NCI-H146 treated with DMSO at 0.1 percent for 48 hours (cell line): ENCODE results near the gene ARRDC3.

Experiments
- DNase-seq: peaks from one replicate; lab custom pipeline; 2025; ENCODE audit not compliant: unreplicated experiment; lab: John Stamatoyannopoulos, UW

The ARRDC3 gene

DNA sequence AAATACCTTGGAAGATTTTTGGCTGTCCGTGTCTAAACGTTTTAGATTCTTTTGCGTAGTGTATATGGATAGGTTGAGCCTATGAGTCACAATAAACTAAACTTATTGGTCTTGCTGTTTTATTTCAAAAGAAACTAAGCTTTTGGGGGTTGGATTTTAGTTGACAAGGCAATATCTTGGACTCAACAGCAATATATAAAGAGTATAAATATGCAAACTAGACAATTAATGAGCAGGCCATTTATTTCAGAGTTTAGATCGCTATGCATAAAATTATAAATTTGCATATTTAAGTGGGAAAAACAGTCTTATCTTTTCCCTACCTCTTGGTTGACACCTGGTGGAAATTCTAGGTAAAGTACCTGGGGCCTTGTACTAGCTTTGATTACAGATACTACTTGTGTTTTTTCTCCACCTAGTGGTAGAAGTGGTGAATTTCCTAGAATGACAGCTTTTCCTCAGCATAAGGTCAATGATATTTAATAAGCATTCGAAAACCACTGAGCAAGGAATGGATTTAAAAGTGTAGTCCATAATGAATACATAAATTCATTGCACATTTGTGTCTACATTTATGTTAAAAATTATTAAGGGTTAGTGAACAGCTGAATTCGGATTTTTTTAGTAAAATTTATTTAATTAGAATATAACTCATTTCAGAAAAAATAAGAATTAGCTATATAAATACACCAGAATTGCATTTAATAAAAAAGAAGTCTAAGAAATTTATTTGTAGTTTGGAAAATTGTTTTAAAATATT is 1.7 kb upstream of the ARRDC3 start:
- peak; percentile 86 for DNase-seq

- peak; percentile 54 for DNase-seq
Observed at GRCh38 chr5:91383956-91384300, 811 bp upstream of the ARRDC3 start.

- DNase-seq = peak; percentile 48
Observed at GRCh38 chr5:91382530-91383026, 539 bp downstream of the ARRDC3 start.

DNA sequence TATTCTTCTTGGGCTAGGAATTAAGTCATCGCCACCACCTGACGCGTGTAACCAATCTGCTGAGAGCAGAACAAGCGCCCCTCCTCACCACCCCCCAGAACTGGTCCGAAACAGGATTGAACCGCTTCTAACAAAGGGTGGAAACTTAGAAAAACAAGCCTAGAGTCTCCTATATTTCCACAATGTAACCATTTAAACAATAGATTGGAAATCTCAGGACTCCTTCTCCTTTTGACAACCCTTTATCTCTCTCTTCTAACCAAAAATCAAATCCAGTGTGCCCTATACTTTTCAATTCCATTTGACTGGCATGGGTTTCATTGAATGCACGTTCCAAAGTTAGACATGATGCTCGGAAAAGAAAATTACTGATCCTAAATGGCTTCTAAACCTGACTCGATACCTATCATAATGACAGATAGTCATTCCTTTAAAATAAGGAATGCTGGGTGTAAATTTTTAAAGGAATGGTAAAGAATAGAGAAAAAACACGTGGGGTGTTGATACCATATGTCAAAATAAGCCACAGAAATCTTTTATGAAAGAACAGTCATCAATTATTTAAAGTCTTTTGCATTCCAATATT is 1.2 kb downstream of the ARRDC3 start:
- peak; percentile 54 for DNase-seq

GRCh38 chr5:91381239-91381773 is 1.8 kb downstream of the ARRDC3 start:
- DNase-seq = no peak

- peak; percentile 61 for DNase-seq
Observed at GRCh38 chr5:91380491-91381238, 2.5 kb downstream of the ARRDC3 start.

GRCh38 chr5:91379914-91380490 is 3.1 kb downstream of the ARRDC3 start:
- peak; percentile 84 for DNase-seq

DNA sequence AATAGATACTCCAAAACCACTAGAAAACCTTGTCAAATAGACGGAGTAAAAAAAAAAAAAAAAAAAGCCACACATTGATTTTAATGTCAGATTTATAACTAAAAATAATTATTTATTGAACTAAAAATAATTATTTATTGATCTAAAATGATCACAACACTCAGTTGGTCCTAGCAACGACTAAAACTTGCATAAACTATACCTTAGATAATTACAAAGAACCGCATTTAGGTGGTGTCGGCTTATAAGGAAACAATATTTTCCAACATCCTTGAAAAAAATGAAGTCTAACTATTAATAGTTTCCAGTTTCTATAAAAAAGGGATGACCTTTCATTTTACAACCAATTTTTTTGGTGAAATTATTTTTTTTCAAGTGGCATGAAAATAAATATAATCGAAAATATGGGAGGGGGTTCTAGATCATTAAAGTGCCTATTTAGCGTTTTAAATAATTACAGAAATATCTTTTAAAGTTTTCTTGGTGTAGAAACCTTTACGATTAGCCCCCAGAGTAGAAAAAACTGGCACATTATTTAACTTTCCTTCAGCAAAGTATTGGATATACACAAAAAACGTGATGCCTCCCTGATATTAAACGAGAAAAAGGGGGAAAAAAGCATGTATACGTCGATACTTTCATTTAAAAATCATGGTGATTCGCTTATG is 3.7 kb downstream of the ARRDC3 start:
- DNase-seq = no peak

- no peak for DNase-seq
Observed at GRCh38 chr5:91378752-91379211, 4.3 kb downstream of the ARRDC3 start.

DNA sequence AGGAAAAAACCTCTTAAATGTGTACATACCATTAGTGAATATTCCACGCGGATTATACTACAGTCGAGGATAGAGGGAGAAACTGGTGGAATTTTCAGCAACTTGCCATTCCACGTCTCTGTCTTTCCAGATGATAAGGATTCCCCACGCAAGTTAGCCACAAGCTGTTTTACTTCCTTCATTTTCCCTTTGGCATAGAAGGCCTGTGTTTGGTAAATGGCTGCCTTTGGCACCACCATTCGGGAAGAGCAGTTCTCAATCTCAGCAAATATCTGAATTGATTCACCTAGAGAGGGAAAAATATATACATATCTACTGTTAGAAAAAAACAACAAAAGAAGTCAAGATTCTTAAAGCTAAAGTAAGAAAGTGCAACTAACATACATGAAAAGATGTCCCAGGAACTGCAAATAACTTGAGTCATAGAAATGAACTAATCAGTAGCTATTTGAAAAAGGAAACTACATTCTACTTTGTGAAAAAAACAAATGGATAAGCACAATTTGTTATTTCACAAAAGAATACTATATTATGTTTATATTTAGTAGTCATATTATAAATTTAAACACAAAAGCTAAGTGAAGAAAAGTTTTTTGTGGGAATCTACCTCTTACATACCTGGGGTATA is 8.1 kb downstream of the ARRDC3 start:
- no peak for DNase-seq

- DNase-seq = no peak
Observed at GRCh38 chr5:91373600-91373999, 9.5 kb downstream of the ARRDC3 start.

DNA sequence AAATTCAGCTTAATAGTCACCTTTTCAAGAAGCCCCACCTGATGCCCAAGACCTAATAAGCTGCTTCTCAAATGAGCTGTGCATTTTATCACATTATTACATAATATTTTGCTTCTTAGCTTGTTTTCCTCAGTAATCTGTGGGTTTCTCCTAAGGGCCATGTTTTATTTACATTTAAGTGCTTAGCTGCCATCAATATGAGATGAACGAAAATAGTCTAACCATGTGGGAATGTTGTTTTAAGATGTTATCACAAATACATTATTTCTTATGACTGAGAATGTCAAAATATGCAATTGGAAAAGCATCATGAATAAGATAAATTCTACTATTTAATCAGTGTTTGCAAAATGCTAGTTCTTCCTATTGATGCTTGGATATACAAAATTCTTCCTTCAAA is 10.1 kb downstream of the ARRDC3 start:
- DNase-seq = no peak

DNA sequence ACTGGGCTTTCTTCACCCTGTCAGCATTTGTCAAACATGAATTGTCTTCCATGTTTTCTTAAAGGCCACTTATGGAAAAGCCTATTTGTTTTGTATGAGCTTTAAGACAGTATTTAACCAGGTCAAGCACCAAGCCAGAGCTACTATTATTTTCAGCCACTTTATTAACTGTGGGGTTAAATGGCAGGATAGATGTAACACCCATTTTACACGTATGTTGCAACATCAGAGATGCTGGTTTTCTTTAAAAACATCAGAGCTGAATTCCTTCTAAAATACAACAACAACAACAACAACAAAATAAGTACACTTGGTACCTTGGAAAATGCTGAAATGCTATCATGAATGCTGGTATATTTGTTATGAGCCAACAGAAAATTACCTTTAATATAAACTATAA is 13.6 kb downstream of the ARRDC3 start:
- DNase-seq = no peak

DNA sequence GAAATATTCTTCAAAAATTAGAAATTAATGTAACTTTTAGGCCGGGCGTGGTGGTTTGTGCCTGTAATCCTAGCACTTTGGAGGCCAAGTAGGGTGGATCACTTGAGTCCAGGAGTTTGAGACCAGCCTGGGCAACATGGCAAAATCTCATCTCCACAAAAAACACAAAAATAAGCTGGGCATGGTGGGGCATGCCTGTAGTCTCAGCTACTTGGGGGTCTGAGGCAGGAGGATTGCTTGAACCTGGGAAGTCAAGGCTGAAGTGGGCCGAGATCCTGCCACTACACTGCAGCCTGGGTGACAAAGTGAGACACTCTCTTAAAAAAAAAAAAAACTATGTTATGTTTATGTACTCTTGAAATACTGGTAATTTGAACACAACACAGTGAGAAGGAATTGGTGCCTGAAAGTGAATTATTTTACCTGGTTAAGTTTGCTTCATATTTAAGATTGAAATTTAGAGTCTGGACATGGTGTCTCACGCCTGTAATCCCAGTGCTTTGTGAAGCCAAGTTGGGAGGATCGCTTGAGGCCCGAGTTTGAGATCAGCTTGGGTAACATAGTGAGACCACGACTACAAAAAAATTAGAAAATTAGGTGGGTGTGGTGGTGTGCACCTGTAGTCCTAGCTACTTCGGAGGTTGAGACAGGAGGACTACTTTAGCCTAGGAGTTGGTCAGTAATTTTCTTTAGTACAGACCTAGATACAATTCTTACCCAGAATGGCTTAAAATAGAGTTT is 15.0 kb downstream of the ARRDC3 start:
- no peak for DNase-seq

- DNase-seq = no peak
Observed at GRCh38 chr5:91367344-91367743, 15.8 kb downstream of the ARRDC3 start.

- DNase-seq = no peak
Observed at GRCh38 chr5:91366551-91366950, 16.6 kb downstream of the ARRDC3 start.

DNA sequence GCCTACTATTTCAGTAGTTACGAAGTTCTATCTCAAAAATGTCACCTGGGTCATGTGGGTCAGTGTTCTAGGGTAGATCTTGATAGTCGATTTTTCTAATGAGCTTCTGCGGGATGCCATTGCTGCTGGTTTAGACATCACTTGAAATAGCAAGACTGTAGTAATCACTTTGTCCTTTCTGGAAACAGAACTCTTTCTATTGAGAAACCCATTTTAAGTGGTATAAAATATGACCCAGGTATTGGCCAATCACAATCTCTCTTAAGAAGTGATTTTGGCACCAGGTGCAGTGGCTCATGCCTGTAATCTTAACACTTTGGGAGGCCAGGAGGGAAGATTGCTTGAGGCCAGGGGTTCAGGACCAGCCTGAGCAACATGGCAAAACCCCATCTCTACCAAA is 17.6 kb downstream of the ARRDC3 start:
- DNase-seq = no peak

DNA sequence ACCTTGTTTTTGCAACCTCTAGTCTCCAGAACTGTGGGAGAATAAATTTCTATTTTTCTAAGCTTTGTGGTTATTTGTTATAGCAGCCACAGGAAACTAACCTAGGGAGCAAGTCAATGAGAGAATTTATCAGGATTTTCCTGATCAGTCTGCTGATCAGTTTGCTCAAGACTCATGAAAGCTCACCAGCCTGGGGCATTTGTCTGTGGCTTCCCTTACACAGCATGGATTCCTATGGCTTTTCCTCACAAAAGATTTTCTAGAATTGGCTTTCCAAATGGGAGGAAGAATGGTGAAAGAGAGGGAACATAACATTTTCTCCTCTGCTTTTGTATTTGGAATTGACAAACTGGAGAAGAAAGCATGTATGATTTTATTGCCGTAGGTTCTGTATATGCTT is 20.2 kb downstream of the ARRDC3 start:
- DNase-seq = no peak

DNA sequence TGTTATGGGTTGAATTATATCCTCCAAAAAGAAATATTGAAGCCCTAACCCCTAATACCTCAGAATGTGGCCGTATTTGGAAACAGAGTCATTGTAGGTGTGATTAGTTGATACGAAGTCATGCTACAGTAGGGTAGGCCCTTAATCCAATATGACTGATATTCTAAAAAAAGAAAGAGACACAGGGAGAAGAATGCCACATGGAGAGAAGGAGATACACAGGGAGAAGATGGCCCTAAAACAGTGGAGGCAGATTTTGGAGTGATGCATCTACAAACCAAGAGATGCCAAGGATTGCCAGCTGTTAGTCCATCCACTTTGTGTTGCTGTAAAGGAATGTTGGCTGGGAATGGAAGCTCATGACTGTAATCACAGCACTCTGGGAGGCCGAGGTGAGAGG is 21.3 kb downstream of the ARRDC3 start:
- DNase-seq = no peak
